Gastroesophageal sphincter (tissue), 3 donors: Measurements from ENCODE around the gene OR11L1.

Experiments
- EP300 ChIP-seq: sonication (generic); formaldehyde crosslinking; IDR thresholded peaks from one replicate; pipeline ENCODE4 v1.6.1; 2017; ENCODE audit warnings: antibody characterized with exemption, mild to moderate bottlenecking
- POLR2A ChIP-seq, 2 donors: fragments of 450-650 bp; IDR thresholded peaks; one replicate each; pipeline ENCODE4 v1.6.1; 2017; ENCODE audit warnings: antibody characterized with exemption in 2 of 2, mild to moderate bottlenecking in 2 of 2, moderate library complexity in 1 of 2
- TF ChIP-seq, protein P1 (sequence below), 4 experiments: fragments of 200-600 bp in 2 of 4; fragments of 450-650 bp in 2 of 4; sonication (generic) in 1 of 4; IDR thresholded peaks; one replicate each; pipeline ENCODE4 v1.5.1; 2017 to 2019; ENCODE audit warnings: antibody characterized with exemption in 4 of 4, mild to moderate bottlenecking in 2 of 4, moderate library complexity in 2 of 4

- TF ChIP-seq, protein P1, sequence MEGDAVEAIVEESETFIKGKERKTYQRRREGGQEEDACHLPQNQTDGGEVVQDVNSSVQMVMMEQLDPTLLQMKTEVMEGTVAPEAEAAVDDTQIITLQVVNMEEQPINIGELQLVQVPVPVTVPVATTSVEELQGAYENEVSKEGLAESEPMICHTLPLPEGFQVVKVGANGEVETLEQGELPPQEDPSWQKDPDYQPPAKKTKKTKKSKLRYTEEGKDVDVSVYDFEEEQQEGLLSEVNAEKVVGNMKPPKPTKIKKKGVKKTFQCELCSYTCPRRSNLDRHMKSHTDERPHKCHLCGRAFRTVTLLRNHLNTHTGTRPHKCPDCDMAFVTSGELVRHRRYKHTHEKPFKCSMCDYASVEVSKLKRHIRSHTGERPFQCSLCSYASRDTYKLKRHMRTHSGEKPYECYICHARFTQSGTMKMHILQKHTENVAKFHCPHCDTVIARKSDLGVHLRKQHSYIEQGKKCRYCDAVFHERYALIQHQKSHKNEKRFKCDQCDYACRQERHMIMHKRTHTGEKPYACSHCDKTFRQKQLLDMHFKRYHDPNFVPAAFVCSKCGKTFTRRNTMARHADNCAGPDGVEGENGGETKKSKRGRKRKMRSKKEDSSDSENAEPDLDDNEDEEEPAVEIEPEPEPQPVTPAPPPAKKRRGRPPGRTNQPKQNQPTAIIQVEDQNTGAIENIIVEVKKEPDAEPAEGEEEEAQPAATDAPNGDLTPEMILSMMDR (IDR thresholded peaks at IDR 0.05) = no peak
- TF ChIP-seq EP300 (no peak), POLR2A (IDR thresholded peaks at IDR 0.05) (no peak)
These were observed 29.1 kb downstream of the OR11L1 start for GRCh38 chr1:247812637-247813036.
